SK-N-SH (cell line): ENCODE measurements around the gene AGBL1. TPM values are rescaled to one million over a fixed set of nuclear protein-coding genes. Genes with fewer than 3 reads are reported as not detected.

Source experiments
- CTCF ChIA-PET: fragments of 300-600, 350-600 bp; formaldehyde crosslinking; extraction: SDS; loops from one replicate; lab custom pipeline; 2021; lab: Yijun Ruan, JAX
- POLR2A ChIA-PET: fragments of 350-600 bp; sonication (Branson Sonifier 250); formaldehyde crosslinking; extraction: SDS; loops from one replicate; lab custom pipeline; 2020; ENCODE audit warnings: antibody characterized with exemption, inconsistent platforms; lab: Yijun Ruan, JAX
- DNase-seq: peaks from one replicate; pipeline ENCODE4 v3.0.0; 2012
- H2AFZ ChIP-seq: fragments of 200-600 bp; sonication (generic); 2 replicates; pipeline ENCODE4 v1.8.1; 2016; ENCODE audit warnings: antibody characterized with exemption, mild to moderate bottlenecking, low read depth
- H3F3A ChIP-seq: fragments of 200-600 bp; sonication (generic); replicated peaks from 2 replicates; pipeline ENCODE3; 2016; ENCODE audit warnings: antibody characterized with exemption, mild to moderate bottlenecking; ENCODE audit not compliant: insufficient read depth
- H3K27ac ChIP-seq, 2 experiments: fragments of 200-500 bp in 1 of 2; fragments of 200-600 bp in 1 of 2; sonication (Bioruptor generic) in 1 of 2; sonication (generic), shearing (Covaris generic) in 1 of 2; 2 replicates each; pipeline versions ENCODE4 v1.5.1 to v1.6.1; 2014 to 2016; ENCODE audit warnings: low read depth in 2 of 2, inconsistent platforms in 1 of 2, low read length in 1 of 2, mild to moderate bottlenecking in 1 of 2, mixed read lengths in 1 of 2
- H3K27me3 ChIP-seq: fragments of 200-600 bp; sonication (generic), shearing (Covaris generic); 2 replicates; pipeline ENCODE4 v1.6.1; 2016; ENCODE audit warnings: mixed run types; ENCODE audit not compliant: insufficient read depth
- H3K36me3 ChIP-seq, 2 experiments: fragments of 200-500 bp in 1 of 2; fragments of 200-600 bp in 1 of 2; sonication (Bioruptor generic) in 1 of 2; sonication (generic) in 1 of 2; replicated peaks in 1 of 2; 2 replicates each; pipeline versions ENCODE3 to v1.5.1; 2014 to 2016; ENCODE audit warnings: low read length in 1 of 2, mild to moderate bottlenecking in 1 of 2; ENCODE audit not compliant: insufficient read depth in 2 of 2, control insufficient read depth in 1 of 2
- H3K4me1 ChIP-seq, 2 experiments: fragments of 200-500 bp in 1 of 2; fragments of 200-600 bp in 1 of 2; sonication (Bioruptor generic) in 1 of 2; sonication (generic), shearing (Covaris generic) in 1 of 2; 2 replicates each; pipeline versions ENCODE4 v1.5.1 to v1.6.1; 2014 to 2016; ENCODE audit warnings: low read depth in 1 of 2, low read length in 1 of 2, mixed run types in 1 of 2; ENCODE audit not compliant: insufficient read depth in 2 of 2, control insufficient read depth in 1 of 2
- H3K4me2 ChIP-seq: fragments of 200-600 bp; sonication (generic), shearing (Covaris generic); 2 replicates; pipeline ENCODE4 v1.6.1; 2017; ENCODE audit warnings: mixed run types
- H3K4me3 ChIP-seq, 2 experiments: fragments of 200-500 bp in 1 of 2; fragments of 200-600 bp in 1 of 2; sonication (Bioruptor generic) in 1 of 2; sonication (generic), shearing (Covaris generic) in 1 of 2; 2 replicates each; pipeline versions ENCODE4 v1.5.1 to v1.8.1; 2014 to 2016; ENCODE audit warnings: low read depth in 2 of 2, inconsistent platforms in 1 of 2, low read length in 1 of 2, mild to moderate bottlenecking in 1 of 2, mixed read lengths in 1 of 2, moderate library complexity in 1 of 2
- H3K79me2 ChIP-seq: fragments of 200-600 bp; sonication (generic); 2 replicates; pipeline ENCODE4 v1.8.1; 2017; ENCODE audit warnings: mild to moderate bottlenecking; ENCODE audit not compliant: insufficient read depth
- H3K9ac ChIP-seq: fragments of 200-600 bp; sonication (generic); 2 replicates; pipeline ENCODE4 v1.6.1; 2017; ENCODE audit warnings: mixed run types
- H3K9me2 ChIP-seq: fragments of 200-600 bp; sonication (generic); 2 replicates; pipeline ENCODE4 v1.6.1; 2017; ENCODE audit warnings: mixed run types
- H3K9me3 ChIP-seq: fragments of 200-600 bp; sonication (generic); 2 replicates; pipeline ENCODE4 v1.6.1; 2017; ENCODE audit warnings: mixed run types, mild to moderate bottlenecking, moderate library complexity
- H4K20me1 ChIP-seq: fragments of 200-600 bp; sonication (generic); 2 replicates; pipeline ENCODE4 v1.6.1; 2017; ENCODE audit warnings: mild to moderate bottlenecking, mixed run types; ENCODE audit not compliant: insufficient read depth
- ELF1 ChIP-seq: IDR thresholded peaks from 2 replicates; pipeline ENCODE4 v1.4.0; 2012
- FOXM1 ChIP-seq: IDR thresholded peaks from 2 replicates; pipeline ENCODE4 v1.4.0; 2012; ENCODE audit warnings: low read depth, mild to moderate bottlenecking
- GABPA ChIP-seq: IDR thresholded peaks from 2 replicates; pipeline ENCODE4 v1.4.0; 2012; ENCODE audit warnings: low read depth, mild to moderate bottlenecking
- MXI1 ChIP-seq: IDR thresholded peaks from 2 replicates; pipeline ENCODE4 v1.6.1; 2012; ENCODE audit warnings: mild to moderate bottlenecking, low read depth, low read length, improper control_type of control experiment
- PBX3 ChIP-seq: IDR thresholded peaks from 2 replicates; pipeline ENCODE4; 2012
- RFX5 ChIP-seq: IDR thresholded peaks from 2 replicates; pipeline ENCODE4 v1.6.1; 2012; ENCODE audit warnings: mild to moderate bottlenecking, improper control_type of control experiment, low read length
- SIN3A ChIP-seq: IDR thresholded peaks from 2 replicates; pipeline ENCODE4 v1.6.1; 2012; ENCODE audit warnings: low read depth, mild to moderate bottlenecking, low read length, moderate library complexity, borderline replicate concordance
- TEAD4 ChIP-seq: IDR thresholded peaks from 2 replicates; pipeline ENCODE4 v1.4.0; 2012; ENCODE audit warnings: mild to moderate bottlenecking, borderline replicate concordance; ENCODE audit not compliant: insufficient read depth
- USF2 ChIP-seq: fragments of 150-350 bp; IDR thresholded peaks from 2 replicates; pipeline ENCODE4 v1.6.1; 2017; ENCODE audit warnings: antibody characterized with exemption, low read length, low read depth, borderline replicate concordance
- ZBTB33 ChIP-seq: IDR thresholded peaks from 2 replicates; pipeline ENCODE4 v1.4.0; 2012; ENCODE audit warnings: low read depth, borderline replicate concordance
- WGBS: methylation state at CpG from one replicate; pipeline ENCODE4 v1.1.6; 2017; ENCODE audit warnings: low lambda C conversion rate; 5-methylcytosine and 5-hydroxymethylcytosine counted together
- polyA plus RNA-seq, 3 experiments: library from polyadenylated mRNA; depleted of rRNA; stranded (reverse); fragments of >200 nt; gene quantifications; 2 replicates each; pipeline ENCODE4 v1.2.3, GENCODE V29; 2012

The AGBL1 gene
- polyA plus RNA-seq, 1 of the 3 experiments (the other 2 are of a cell fraction), result not detected

- Histone ChIP-seq H3K4me1 (peaks cover 0 to 5% of the 10 kb centered on the region in 2 experiments; a peak in 1 of 4 replicates), H4K20me1 (no peaks in the 10 kb centered on the region), H3K4me3 (no peak overlapping the region), H3K27ac (no peak overlapping the region), H2AFZ (no peak overlapping the region), H3K79me2 (no peaks in the 10 kb centered on the region), H3K9me3 (no peaks in the 10 kb centered on the region), H3K36me3 (no peaks in the 10 kb centered on the region), H3K4me2 (no peak overlapping the region), H3K9me2 (no peaks in the 10 kb centered on the region), H3F3A (no peaks in the 10 kb centered on the region), H3K27me3 (no peaks in the 10 kb centered on the region), H3K9ac (no peak overlapping the region)
- WGBS, result 64% methylated on average over 6 of the region's 6 CpGs
- POLR2A ChIA-PET, result no interaction called here
- TF ChIP-seq MXI1 (no peak), PBX3 (no peak), TEAD4 (no peak), USF2 (no peak), ZBTB33 (no peak), GABPA (no peak)
- DNase-seq, result no peak
- CTCF ChIA-PET, result interaction anchor here (1.6 kb wide), 1 partner anchor 11 kb away, joined by 5 read pairs; no protein-coding TSS in a partner anchor
Observed at GRCh38 chr15:86849558-86850285, 770.1 kb downstream of the AGBL1 start.

- no peaks in the 10 kb centered on the region for H4K20me1 ChIP-seq
- no peaks in the 10 kb centered on the region for H3K79me2 ChIP-seq
- no peaks in the 10 kb centered on the region for H3K9me3 ChIP-seq
- POLR2A ChIA-PET, result no interaction called here
- no peak overlapping the region for H3K4me3 ChIP-seq
- TF ChIP-seq SIN3A (no peak), RFX5 (no peak), FOXM1 (no peak), ELF1 (no peak)
- TF ChIP-seq, all 33 proteins: peak for 0
- H3F3A ChIP-seq, result peaks cover 5% of the 10 kb centered on the region
- 52% methylated on average over 1 of the region's 1 CpG for WGBS
- H3K27me3 ChIP-seq, result no peaks in the 10 kb centered on the region
- DNase-seq, result no peak
- no peak overlapping the region for H3K9ac ChIP-seq
- no peak overlapping the region for H2AFZ ChIP-seq
- peaks cover 0 to 17% of the 10 kb centered on the region in 2 experiments; a peak in 2 of 4 replicates for H3K4me1 ChIP-seq
- no peak overlapping the region for H3K27ac ChIP-seq
- CTCF ChIA-PET, result no interaction called here
- no peaks in the 10 kb centered on the region for H3K9me2 ChIP-seq
- no peaks in the 10 kb centered on the region for H3K36me3 ChIP-seq
- H3K4me2 ChIP-seq, result no peak overlapping the region
Observed at GRCh38 chr15:86850939-86851338, 771.3 kb downstream of the AGBL1 start.
